ENCODE data around the gene DUS1L. TPM values are rescaled to one million over a fixed set of nuclear protein-coding genes. Genes with fewer than 3 reads are reported as not detected.
"Not testable (repeated sequence)": the region's sequence is repeated elsewhere in the genome, so short reads cannot be mapped to it uniquely, and the experiment has no call there.

The DUS1L gene
- polyA plus RNA-seq, 3 donors from 2014 or later: 61.7 to 85.3 (median 82.5) TPM

DNA sequence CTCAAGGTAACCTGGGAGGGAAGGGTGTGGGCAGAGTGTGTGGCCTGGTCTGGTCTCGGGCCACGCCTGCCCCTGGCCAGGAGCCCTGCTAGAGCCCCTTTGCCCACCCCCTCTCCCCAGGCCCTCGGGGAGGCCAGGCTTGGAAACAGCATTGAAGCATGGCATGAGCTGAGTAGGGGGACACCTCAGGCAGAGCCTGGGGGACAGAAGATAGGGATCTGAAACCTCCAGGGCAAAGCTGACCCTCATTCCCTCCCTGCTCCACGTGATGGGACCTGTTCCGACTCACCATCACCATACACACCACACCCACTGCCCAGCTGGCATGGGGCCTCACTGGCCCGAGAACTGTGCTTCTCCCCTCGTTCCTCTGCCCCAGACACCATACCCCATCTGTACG, 16.5 kb downstream of the DUS1L start:
- Mint-ChIP-seq H3K4me1 (peaks cover 7 to 25% of the 10 kb centered on the region in 2 donors), H3K4me3 (peak overlapping the region in 3 of 5 donors; percentile 23 to 36 (median 35)), H3K36me3 (peaks cover 0 to 5% (median 0%) of the 10 kb centered on the region in 3 donors), H3K27me3 (ENCODE audit: low read depth in 3 of 3) (peaks cover 0 to 2% (median 0%) of the 10 kb centered on the region in 3 donors), H3K9me3 (no peaks in the 10 kb centered on the region), H3K27ac (no peak overlapping the region)
- DNase-seq: no peak

DNA sequence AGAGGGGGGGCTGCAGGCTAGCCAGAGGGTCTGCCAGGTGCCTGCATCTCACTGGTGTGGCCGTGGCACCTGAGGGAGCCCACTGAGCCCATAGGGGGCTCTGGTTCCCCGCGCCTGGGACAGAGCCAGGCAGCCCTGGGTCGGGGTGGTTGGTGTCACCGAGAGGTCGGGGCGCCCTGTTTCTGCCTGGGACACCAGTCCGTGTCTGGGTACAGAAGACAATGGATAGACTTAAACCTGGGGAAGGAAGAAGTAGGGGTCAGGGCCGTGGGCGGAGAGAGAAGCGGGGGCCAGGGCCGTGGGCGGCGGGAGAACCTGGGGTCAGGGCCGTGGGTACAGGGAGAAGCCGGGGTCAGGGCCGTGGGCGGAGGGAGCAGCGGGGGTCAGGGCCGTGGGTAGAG, 17.0 kb downstream of the DUS1L start:
- Mint-ChIP-seq H3K4me1 (peaks cover 7 to 25% of the 10 kb centered on the region in 2 donors), H3K4me3 (no peak overlapping the region), H3K27ac (no peak overlapping the region), H3K36me3 (peaks cover 0 to 5% (median 0%) of the 10 kb centered on the region in 3 donors), H3K27me3 (ENCODE audit: low read depth in 3 of 3) (peaks cover 0 to 2% (median 0%) of the 10 kb centered on the region in 3 donors), H3K9me3 (no peaks in the 10 kb centered on the region)
- DNase-seq: no peak

DNA sequence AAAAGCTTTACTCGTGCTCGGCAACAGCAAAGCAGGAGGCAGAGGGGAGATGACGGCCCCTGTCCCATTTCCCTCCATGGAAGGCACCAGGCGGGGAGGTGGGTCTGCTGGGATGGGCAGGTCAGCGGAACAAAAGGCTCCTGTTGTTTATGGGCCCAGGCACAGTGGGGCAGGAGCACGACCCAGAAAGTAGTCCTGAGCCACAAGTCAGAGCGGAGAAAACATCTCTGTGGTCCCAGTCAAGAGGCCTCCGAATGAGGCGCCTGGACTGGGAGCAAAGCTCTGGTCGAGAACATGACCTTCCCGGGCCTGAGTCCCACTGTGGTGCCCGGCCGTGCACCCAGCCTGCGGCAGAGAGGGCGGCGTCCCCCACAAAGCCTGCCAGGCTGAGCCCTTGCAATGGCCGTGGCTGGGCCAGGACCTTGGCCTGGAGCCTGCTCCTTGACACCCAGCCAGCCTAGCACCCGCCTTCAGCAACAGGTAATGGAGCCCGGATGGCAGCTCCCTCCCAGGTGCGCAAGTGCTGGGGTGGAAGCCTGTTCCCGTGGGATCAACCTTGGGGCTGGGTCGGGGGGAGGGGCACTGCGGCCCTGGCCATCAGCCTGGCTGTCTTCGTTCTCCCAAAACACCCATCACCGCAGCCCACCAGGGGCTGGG, 17.6 kb downstream of the DUS1L start:
- H3K9me3 Mint-ChIP-seq: no peaks in the 10 kb centered on the region
- peaks cover 7 to 19% of the 10 kb centered on the region in 2 donors for H3K4me1 Mint-ChIP-seq
- peaks cover 0 to 5% (median 0%) of the 10 kb centered on the region in 3 donors for H3K36me3 Mint-ChIP-seq
- DNase-seq: no peak
- peaks cover 0 to 2% (median 0%) of the 10 kb centered on the region in 3 donors for H3K27me3 Mint-ChIP-seq (ENCODE audit: low read depth in 3 of 3)
- H3K27ac Mint-ChIP-seq: no peak overlapping the region
- peak overlapping the region in 1 of 5 donors; percentile 40 for H3K4me3 Mint-ChIP-seq

DNA sequence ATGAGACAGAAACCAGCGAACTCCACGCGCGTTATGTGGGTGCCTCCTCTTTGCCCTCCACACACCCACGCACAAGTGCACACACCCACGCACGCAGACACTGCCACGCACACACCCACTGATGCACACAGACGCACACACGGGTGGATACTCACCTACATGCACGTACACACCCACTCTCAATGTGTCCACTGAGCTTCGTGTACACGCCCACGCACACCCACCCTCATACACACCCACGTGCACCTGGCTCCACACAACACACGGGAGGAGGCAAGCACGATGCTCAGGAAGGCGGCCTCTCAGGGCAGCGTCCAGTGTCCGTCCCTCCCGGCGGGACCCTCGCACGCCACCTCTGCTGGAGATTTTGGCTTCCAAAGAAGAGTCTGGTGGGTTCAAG, 18.2 kb downstream of the DUS1L start:
- DNase-seq: no peak
- H3K27me3 Mint-ChIP-seq (ENCODE audit: low read depth in 3 of 3): no peaks in the 10 kb centered on the region
- H3K9me3 Mint-ChIP-seq: no peaks in the 10 kb centered on the region
- peaks cover 0 to 5% (median 0%) of the 10 kb centered on the region in 3 donors for H3K36me3 Mint-ChIP-seq
- no peak overlapping the region for H3K27ac Mint-ChIP-seq
- peak overlapping the region in 1 of 5 donors; percentile 40 for H3K4me3 Mint-ChIP-seq
- H3K4me1 Mint-ChIP-seq: peaks cover 7 to 14% of the 10 kb centered on the region in 2 donors

DNA sequence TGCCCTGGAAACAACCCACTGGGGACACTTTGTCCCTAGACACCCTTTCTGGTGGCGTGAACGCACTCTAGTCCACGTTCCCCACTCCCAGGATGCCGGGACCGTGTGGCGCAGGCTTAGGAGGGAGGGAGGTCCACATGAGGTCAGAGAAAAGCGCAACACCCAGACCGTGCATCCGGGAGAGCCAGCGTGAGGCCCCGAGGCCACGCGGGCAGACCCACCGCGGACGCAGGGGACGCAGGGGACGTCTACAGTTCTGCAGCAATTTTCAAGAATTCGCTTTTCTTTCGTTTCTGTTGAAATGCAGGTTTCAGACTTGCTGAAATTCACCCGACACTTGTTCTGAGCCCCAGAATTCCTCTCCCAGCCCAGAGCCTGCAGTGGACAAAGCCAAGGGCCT, 18.7 kb downstream of the DUS1L start:
- Mint-ChIP-seq H3K27ac (no peak overlapping the region), H3K27me3 (ENCODE audit: low read depth in 3 of 3) (no peaks in the 10 kb centered on the region), H3K4me1 (peaks cover 7 to 14% of the 10 kb centered on the region in 2 donors), H3K4me3 (peak overlapping the region in 1 of 5 donors; percentile 33), H3K36me3 (peaks cover 0 to 5% (median 0%) of the 10 kb centered on the region in 3 donors), H3K9me3 (no peaks in the 10 kb centered on the region)
- DNase-seq: no peak

DNA sequence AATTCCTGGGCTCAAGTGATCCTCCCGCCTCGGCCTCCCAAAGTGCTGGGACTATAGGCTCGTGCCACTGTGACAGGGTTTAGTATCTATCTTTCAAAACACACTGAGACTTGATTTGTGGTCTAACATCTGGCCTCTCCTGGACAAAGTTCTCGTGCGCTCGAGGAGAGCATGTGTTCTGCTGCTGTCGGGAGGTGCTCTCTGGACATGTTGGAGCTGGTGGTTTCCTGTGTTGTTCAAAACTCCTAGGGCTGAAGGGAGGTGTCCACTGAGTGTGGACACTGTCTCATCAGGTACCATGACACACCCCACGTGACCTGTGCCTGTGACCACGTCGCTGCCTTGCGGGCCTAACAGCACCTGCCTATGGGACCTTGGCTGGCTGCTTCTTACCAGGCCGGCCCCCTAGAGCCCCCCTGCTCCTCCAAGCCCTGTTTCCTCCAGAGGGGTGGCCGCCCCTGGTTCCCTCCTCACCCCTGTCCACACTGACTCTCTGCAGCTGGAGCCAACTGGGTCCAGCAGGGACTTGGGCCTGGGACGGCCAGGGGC, 19.6 kb downstream of the DUS1L start:
- Mint-ChIP-seq H3K4me3 (no peak overlapping the region), H3K9me3 (no peaks in the 10 kb centered on the region), H3K36me3 (peaks cover 0 to 5% (median 0%) of the 10 kb centered on the region in 3 donors), H3K27ac (no peak overlapping the region), H3K4me1 (peaks cover 7 to 14% of the 10 kb centered on the region in 2 donors), H3K27me3 (ENCODE audit: low read depth in 3 of 3) (no peaks in the 10 kb centered on the region)
- no peak for DNase-seq

DNA sequence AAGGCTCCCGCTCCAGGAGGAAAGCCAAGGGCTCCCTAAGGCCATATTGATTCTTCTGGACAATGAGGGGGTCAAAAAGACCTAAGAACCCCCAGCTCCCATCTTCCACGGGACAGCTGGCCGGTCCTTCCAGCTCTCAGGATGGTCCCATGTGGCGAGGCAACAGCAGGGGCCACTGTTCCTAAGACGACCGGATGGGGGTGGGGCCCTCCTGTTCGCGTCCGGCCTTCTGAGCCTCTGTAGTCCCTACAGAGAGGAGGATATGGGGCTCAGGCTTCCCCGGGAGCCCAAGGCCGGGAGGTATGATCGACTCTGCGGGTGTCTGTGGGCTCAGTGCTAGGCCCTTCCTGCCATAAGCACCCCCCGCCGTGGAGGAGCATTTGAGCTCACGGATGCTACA, 22.1 kb downstream of the DUS1L start:
- Mint-ChIP-seq H3K27me3 (ENCODE audit: low read depth in 3 of 3) (no peaks in the 10 kb centered on the region), H3K27ac (no peak overlapping the region), H3K4me3 (no peak overlapping the region), H3K36me3 (peaks cover 0 to 5% (median 0%) of the 10 kb centered on the region in 3 donors), H3K9me3 (no peaks in the 10 kb centered on the region), H3K4me1 (peaks cover 0 to 7% of the 10 kb centered on the region in 2 donors)
- DNase-seq: no peak

DNA sequence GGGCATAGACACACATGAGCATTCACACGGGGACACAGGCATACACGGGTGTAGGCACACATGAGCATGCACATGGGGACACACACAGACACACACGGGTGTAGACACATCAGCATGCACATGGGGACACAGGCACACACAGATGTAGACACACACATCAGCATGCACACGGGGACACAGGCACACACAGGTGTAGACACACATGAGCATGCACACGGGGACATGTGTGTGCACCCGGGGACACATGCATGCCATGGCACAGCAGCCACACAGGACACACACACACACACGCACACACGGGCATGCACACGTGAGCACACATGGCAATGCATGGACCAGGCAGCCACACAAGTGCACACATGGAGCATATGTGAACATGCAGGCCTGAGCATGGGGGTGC, 23.0 kb downstream of the DUS1L start:
- no peak for DNase-seq
- Mint-ChIP-seq H3K4me3 (no peak overlapping the region), H3K27me3 (ENCODE audit: low read depth in 3 of 3) (peaks cover 0 to 7% (median 0%) of the 10 kb centered on the region in 3 donors), H3K4me1 (peaks cover 6 to 10% of the 10 kb centered on the region in 2 donors), H3K27ac (no peak overlapping the region), H3K9me3 (no peaks in the 10 kb centered on the region), H3K36me3 (peaks cover 0 to 5% (median 0%) of the 10 kb centered on the region in 3 donors)

DNA sequence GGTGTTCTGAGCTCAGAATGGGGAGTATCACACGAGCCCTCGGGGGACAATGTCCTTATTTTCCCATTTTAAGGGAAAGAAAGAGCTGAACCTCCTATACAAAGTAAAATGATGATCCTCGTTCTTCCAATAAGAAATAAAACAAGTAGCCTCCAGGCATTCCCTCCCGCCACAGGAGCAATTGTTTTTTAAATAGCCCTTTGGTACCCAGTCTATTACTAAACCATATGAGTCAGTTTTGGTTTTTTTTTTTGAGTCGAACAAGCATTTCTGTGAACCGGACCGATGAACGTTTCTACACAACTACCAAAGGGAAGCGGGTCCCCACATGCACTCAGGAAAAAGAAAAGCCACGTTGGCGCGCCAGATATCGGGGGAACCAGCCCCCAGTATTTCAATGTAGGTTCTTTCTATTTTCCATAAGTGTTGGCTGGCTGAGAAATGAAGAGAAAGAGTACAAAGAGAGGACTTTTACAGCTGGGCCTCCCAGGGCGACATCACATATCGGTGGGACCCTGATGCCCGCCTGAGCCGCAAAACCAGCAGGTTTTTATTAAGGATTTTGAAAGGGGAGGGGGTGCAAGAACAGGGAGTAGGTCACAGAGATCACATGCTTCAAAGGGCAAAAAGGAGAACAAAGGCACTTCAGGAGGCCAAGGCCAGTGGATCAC, 24.3 kb downstream of the DUS1L start:
- Mint-ChIP-seq H3K36me3 (no peaks in the 10 kb centered on the region), H3K27me3 (ENCODE audit: low read depth in 3 of 3) (peaks cover 0 to 11% (median 0%) of the 10 kb centered on the region in 3 donors), H3K27ac (no peak overlapping the region), H3K4me1 (peaks cover 8 to 11% of the 10 kb centered on the region in 2 donors), H3K4me3 (no peak overlapping the region), H3K9me3 (no peaks in the 10 kb centered on the region)
- no peak for DNase-seq

DNA sequence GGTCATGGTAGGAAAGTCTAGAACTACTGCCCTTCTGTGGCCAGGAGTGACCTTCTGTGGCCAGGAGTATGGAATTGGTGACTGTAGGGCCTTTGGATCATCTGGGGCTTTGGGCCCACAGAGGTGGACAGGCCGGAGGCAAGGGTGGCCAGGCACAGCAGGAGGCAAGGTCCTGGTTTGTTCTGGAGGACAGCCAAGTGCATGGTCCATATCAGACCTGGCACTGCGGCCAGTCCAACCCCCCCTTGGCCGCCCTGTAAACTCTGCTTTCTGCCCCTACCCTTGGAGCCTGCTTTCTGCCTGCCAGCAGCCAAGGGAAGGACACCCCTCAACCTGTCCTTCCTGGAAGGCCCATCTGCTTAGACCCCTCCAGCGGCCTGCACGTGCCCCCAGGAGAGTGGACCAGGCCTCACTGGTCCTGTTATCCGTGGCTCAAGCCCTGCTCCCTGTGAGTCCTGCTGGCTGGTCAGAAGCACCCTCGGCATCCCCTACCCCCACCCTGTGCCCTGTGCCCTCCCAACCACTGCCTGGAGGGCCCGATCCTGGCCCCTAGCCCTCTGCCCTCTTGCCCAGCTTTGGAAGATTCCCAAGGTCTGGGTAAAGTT, 25.8 kb downstream of the DUS1L start:
- no peak for DNase-seq
- H3K27me3 Mint-ChIP-seq (ENCODE audit: low read depth in 3 of 3): peaks cover 0 to 14% (median 0%) of the 10 kb centered on the region in 3 donors
- H3K27ac Mint-ChIP-seq: no peak overlapping the region
- H3K9me3 Mint-ChIP-seq: no peaks in the 10 kb centered on the region
- no peak overlapping the region for H3K4me3 Mint-ChIP-seq
- peaks cover 0 to 6% (median 3%) of the 10 kb centered on the region in 3 donors for H3K36me3 Mint-ChIP-seq
- H3K4me1 Mint-ChIP-seq: peaks cover 15 to 24% of the 10 kb centered on the region in 2 donors

DNA sequence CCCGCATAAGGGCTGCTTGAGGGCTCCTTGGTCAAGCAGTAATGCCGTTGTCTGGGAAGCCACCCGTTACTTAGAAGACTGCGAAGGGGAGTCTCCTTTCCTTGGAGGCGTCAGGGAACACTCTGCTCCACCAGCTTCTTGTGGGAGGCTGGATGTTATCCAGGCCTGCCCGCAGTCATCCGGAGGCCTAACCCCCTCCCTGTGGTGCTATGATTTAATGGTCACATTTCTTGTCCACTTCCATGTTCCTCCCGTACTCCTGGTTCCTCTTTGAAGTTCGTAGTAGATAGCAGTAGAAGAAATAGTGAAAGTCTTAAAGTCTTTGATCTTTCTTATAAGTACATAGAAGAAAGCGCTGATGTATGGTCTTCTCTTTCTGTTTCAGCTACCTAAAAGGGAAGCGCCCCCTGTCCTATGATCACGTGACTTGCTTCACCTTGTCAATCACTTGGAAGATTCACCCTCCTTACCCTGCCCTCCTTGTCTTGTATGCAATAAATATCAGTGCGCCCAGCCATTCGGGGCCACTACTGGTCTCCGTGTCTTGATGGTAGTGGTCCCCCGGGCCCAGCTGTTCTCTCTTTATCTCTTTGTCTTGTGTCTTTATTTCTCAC, 26.7 kb downstream of the DUS1L start:
- peak overlapping the region in 4 of 5 donors; percentile 33 to 59 (median 52) for H3K4me3 Mint-ChIP-seq
- not testable (repeated sequence) for DNase-seq, H3K36me3 Mint-ChIP-seq, H3K9me3 Mint-ChIP-seq
- peaks cover 15 to 24% of the 10 kb centered on the region in 2 donors for H3K4me1 Mint-ChIP-seq
- H3K27me3 Mint-ChIP-seq (ENCODE audit: low read depth in 3 of 3): peaks cover 0 to 14% (median 0%) of the 10 kb centered on the region in 3 donors
- H3K27ac Mint-ChIP-seq: peak overlapping the region in 2 of 6 donors; percentile 23 to 44

DNA sequence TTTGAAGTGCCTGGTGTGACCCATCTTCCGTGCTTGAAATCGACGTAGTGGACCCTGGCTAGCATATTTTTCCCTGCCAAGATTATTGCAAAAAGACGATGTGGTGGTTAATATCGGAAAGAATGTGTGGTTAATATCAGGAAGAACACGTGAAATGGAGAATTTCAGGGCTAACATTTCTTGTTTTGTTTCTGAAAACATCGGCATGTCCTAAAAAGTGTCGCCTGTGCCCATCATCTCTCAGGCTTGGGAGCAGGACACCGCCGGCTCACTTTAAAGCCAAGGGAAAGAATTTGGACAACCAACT, 27.8 kb downstream of the DUS1L start:
- Mint-ChIP-seq H3K36me3 (peaks cover 0 to 6% (median 3%) of the 10 kb centered on the region in 3 donors), H3K9me3 (no peaks in the 10 kb centered on the region), H3K27me3 (ENCODE audit: low read depth in 3 of 3) (peaks cover 0 to 14% (median 0%) of the 10 kb centered on the region in 3 donors), H3K27ac (peak overlapping the region; percentile 70 to 96 (median 91)), H3K4me1 (peaks cover 15 to 26% of the 10 kb centered on the region in 2 donors), H3K4me3 (peak overlapping the region; percentile 81 to 95 (median 88))
- DNase-seq: no peak

DNA sequence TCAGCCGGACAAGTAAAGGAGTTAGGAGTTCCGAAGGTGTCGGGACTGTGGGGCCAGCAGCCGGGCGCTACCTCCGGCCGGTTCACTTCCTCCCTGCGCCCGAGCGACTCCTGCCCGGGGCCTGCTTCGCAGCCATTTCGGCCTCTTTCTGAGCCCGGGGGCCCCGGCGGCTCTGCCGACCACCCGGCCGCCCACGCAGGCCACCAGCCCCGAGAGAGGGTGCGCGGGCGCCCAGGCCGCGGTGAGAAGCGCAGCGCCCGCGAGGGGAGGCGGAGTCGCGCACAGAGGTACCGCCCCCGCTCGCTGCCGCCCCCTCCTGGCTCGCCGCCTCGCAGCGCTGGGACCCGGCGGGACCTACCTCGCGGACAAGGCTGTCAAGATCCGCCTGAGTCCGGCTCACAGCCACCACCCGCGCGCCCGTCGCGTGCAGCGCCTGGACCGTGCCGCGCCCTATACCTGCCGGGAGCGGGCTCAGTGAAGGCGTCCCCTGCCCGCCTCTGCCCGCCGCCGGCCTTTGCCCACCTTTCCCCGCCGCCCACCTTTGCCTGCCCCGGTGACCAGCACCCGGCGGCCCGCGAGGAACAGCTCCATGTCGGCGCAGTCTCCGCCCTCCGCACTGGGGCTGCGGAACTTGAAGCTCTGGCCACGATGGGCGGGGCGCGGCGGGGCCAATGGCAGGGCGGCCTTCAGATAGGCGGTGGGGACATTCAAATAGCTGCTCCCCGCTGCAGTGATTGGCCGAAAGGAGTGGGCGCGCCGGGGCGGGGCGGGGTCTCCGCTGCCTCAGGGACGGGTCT, 28.3 kb downstream of the DUS1L start, which contains the start of gene DCXR:
DCXR (minus strand) TSS at position 606 of the 797 bp plus-strand sequence; CDS start at position 591, 15 bp downstream.
- H3K4me3 Mint-ChIP-seq: peak within 1 kb of the TSS; percentile 81 to 95 (median 88)
- peaks cover 0 to 6% (median 3%) of the 10 kb centered on the region in 3 donors for H3K36me3 Mint-ChIP-seq
- DNase-seq: peak; percentile 97 to 98 (median 97)
- peak within 1 kb of the TSS; percentile 70 to 96 (median 91) for H3K27ac Mint-ChIP-seq
- H3K4me1 Mint-ChIP-seq: peaks cover 15 to 26% of the 10 kb centered on the region in 2 donors
- H3K27me3 Mint-ChIP-seq (ENCODE audit: low read depth in 3 of 3): peaks cover 0 to 14% (median 0%) of the 10 kb centered on the region in 3 donors
- no peaks in the 10 kb centered on the region for H3K9me3 Mint-ChIP-seq

All from immature natural killer cell (primary cell).